Measurements from ENCODE around the gene PSORS1C1. TPM values are rescaled to one million over a fixed set of nuclear protein-coding genes. Genes with fewer than 3 reads are reported as not detected.
"Not testable (repeated sequence)": the region's sequence is repeated elsewhere in the genome, so short reads cannot be mapped to it uniquely, and the experiment has no call there.

Gene PSORS1C1
- total RNA-seq, 1 donor: 2.2 TPM

DNA sequence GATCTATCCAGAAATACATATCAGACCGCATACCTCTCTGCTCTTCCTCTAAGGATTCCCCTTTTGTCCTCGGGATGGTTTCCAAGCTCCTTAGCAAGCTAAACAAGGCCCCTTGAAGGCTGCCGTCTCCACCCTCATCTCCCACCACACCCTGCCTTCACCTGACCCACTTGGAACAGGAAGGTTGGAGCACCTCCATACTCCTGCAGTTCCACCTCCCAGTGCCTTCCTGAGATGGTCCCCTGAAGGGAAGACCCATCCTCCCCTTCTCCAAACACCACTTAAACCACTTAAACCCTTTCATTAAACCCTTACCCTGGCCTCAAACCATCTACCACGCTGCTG, 64.4 kb downstream of the PSORS1C1 start:
- Histone ChIP-seq H4K20me1 (ENCODE audit: insufficient read depth, low read length) (no peaks in the 10 kb centered on the region), H3K4me1 (ENCODE audit: insufficient read depth, low read length) (peaks cover 7% of the 10 kb centered on the region), H3K36me3 (ENCODE audit: insufficient read depth, low read length) (no peaks in the 10 kb centered on the region), H3K9me3 (ENCODE audit: low read depth, low read length) (no peaks in the 10 kb centered on the region), H3K79me2 (ENCODE audit: insufficient read depth, low read length) (peaks cover 8% of the 10 kb centered on the region), H3K4me2 (ENCODE audit: insufficient read depth, low read length) (no peak overlapping the region), H2AFZ (ENCODE audit: low read length) (no peak overlapping the region), H3K27ac (ENCODE audit: low read depth, low read length) (no peak overlapping the region), H3K4me3 (ENCODE audit: insufficient read depth, low read length) (no peak overlapping the region), H3K27me3 (ENCODE audit: insufficient read depth, low read length) (no peaks in the 10 kb centered on the region)
- TF ChIP-seq, protein P1, sequence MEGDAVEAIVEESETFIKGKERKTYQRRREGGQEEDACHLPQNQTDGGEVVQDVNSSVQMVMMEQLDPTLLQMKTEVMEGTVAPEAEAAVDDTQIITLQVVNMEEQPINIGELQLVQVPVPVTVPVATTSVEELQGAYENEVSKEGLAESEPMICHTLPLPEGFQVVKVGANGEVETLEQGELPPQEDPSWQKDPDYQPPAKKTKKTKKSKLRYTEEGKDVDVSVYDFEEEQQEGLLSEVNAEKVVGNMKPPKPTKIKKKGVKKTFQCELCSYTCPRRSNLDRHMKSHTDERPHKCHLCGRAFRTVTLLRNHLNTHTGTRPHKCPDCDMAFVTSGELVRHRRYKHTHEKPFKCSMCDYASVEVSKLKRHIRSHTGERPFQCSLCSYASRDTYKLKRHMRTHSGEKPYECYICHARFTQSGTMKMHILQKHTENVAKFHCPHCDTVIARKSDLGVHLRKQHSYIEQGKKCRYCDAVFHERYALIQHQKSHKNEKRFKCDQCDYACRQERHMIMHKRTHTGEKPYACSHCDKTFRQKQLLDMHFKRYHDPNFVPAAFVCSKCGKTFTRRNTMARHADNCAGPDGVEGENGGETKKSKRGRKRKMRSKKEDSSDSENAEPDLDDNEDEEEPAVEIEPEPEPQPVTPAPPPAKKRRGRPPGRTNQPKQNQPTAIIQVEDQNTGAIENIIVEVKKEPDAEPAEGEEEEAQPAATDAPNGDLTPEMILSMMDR (IDR thresholded peaks at IDR 0.05; ENCODE audit: extremely low read depth, low read depth, low read length): no peak
- no peak for DNase-seq (ENCODE audit: insufficient read length, low spot score, missing footprints)

DNA sequence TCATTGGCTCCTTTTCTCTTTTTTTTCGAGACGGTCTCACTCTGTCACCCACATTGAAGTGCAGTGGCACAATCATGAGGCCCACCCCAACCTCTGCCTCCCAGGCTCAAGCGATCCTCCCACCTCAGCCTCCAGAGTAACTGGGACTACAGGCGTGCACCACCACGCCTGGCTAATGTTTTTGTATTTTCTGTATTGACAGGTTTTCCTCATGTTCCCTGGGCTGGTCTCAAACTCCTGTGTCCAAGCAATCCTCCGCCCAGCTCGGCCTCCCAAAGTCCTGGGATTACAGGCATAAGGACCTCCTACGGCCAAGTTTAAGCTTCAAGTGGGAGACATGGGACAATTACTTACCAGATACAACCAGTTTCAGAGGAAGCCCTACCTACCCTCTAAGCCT, 65.3 kb downstream of the PSORS1C1 start:
- Histone ChIP-seq H3K27ac (ENCODE audit: low read depth, low read length) (no peak overlapping the region), H3K27me3 (ENCODE audit: insufficient read depth, low read length) (no peaks in the 10 kb centered on the region), H3K4me3 (ENCODE audit: insufficient read depth, low read length) (peak overlapping the region; percentile 70), H3K4me2 (ENCODE audit: insufficient read depth, low read length) (peak overlapping the region; percentile 26), H2AFZ (ENCODE audit: low read length) (peak overlapping the region; percentile 59), H3K79me2 (ENCODE audit: insufficient read depth, low read length) (peaks cover 8% of the 10 kb centered on the region), H3K9me3 (ENCODE audit: low read depth, low read length) (no peaks in the 10 kb centered on the region), H3K36me3 (ENCODE audit: insufficient read depth, low read length) (no peaks in the 10 kb centered on the region), H4K20me1 (ENCODE audit: insufficient read depth, low read length) (no peaks in the 10 kb centered on the region), H3K4me1 (ENCODE audit: insufficient read depth, low read length) (peaks cover 7% of the 10 kb centered on the region)
- TF ChIP-seq, protein P1 (IDR thresholded peaks at IDR 0.05; ENCODE audit: extremely low read depth, low read depth, low read length): no peak
- no peak for DNase-seq (ENCODE audit: insufficient read length, low spot score, missing footprints)

DNA sequence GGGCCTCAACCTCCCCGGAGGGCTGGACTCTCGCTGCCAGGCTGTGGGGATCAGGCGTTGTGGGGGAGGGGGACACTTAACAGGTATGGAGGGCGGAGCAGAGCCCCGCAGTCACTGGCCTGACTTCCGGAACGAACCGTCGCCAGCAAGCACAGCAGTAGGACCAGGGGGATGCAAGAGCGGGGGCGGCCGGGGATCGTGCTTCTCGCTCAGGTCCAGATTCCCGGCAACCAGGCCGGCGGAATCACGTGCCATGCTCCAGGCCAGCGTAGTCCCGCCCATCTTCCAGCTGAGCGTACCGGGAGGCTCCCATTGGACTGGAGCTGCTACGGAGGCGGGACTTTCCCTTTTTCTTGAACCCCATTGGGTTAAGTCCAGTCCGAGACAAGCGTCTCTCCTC, 65.9 kb downstream of the PSORS1C1 start:
- Histone ChIP-seq H3K79me2 (ENCODE audit: insufficient read depth, low read length) (peaks cover 8% of the 10 kb centered on the region), H3K4me2 (ENCODE audit: insufficient read depth, low read length) (peak overlapping the region; percentile 26), H3K4me1 (ENCODE audit: insufficient read depth, low read length) (peaks cover 7% of the 10 kb centered on the region), H3K9me3 (ENCODE audit: low read depth, low read length) (no peaks in the 10 kb centered on the region), H4K20me1 (ENCODE audit: insufficient read depth, low read length) (no peaks in the 10 kb centered on the region), H2AFZ (ENCODE audit: low read length) (peak overlapping the region; percentile 59), H3K4me3 (ENCODE audit: insufficient read depth, low read length) (peak overlapping the region; percentile 70), H3K36me3 (ENCODE audit: insufficient read depth, low read length) (no peaks in the 10 kb centered on the region), H3K27me3 (ENCODE audit: insufficient read depth, low read length) (no peaks in the 10 kb centered on the region), H3K27ac (ENCODE audit: low read depth, low read length) (no peak overlapping the region)
- peak; percentile 97 for DNase-seq (ENCODE audit: insufficient read length, low spot score, missing footprints)
- TF ChIP-seq, protein P1 (IDR thresholded peaks at IDR 0.05; ENCODE audit: extremely low read depth, low read depth, low read length): no peak

DNA sequence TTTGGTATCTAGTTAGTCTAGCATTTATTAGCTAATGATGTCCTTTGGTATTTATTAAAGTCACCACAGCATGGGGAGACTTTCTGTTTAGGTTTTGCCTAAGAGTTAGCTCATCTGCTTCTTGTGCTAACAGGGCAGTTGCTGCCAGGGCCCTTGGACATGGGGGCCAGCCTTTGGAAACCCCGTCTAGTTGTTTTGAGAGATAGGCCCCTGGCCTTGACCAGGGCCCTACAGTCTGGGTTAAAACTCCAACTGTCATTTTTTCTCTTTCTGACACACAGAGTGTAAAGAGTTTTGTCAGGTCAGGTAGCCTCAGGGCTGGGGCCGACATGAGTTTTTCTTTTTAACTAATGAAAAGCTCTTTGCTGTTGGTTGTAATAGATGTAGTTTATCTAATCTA, 68.7 kb downstream of the PSORS1C1 start:
- not testable (repeated sequence) for H3K79me2 ChIP-seq (ENCODE audit: insufficient read depth, low read length); H3K9me3 ChIP-seq (ENCODE audit: low read depth, low read length); H3K27ac ChIP-seq (ENCODE audit: low read depth, low read length); DNase-seq (ENCODE audit: insufficient read length, low spot score, missing footprints); H3K4me2 ChIP-seq (ENCODE audit: insufficient read depth, low read length); H3K4me1 ChIP-seq (ENCODE audit: insufficient read depth, low read length); H3K36me3 ChIP-seq (ENCODE audit: insufficient read depth, low read length); H3K4me3 ChIP-seq (ENCODE audit: insufficient read depth, low read length); H3K27me3 ChIP-seq (ENCODE audit: insufficient read depth, low read length); H2AFZ ChIP-seq (ENCODE audit: low read length); H4K20me1 ChIP-seq (ENCODE audit: insufficient read depth, low read length)

DNA sequence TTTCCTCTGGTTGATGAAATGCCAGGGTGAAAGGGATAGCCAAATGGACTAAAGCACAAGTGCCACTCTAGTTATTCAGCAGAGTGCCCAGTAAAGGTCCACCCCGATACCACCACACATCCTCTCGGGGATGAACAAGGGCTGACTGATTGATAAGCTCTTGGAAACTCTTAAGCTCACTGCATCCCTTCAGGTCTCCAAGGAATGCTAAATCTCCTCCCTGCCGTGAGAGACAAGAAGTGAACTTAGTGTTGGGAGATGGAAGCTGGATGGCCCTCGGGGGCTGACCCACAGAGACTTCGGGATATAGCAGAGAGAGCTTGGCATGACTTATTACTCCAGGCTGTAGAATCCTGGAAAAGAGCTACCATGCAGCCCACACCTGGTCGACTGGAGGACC, 69.3 kb downstream of the PSORS1C1 start:
- not testable (repeated sequence) for H3K4me2 ChIP-seq (ENCODE audit: insufficient read depth, low read length); H3K4me3 ChIP-seq (ENCODE audit: insufficient read depth, low read length); H4K20me1 ChIP-seq (ENCODE audit: insufficient read depth, low read length); DNase-seq (ENCODE audit: insufficient read length, low spot score, missing footprints); H3K27ac ChIP-seq (ENCODE audit: low read depth, low read length); H3K27me3 ChIP-seq (ENCODE audit: insufficient read depth, low read length); H3K9me3 ChIP-seq (ENCODE audit: low read depth, low read length); H2AFZ ChIP-seq (ENCODE audit: low read length); H3K4me1 ChIP-seq (ENCODE audit: insufficient read depth, low read length); H3K36me3 ChIP-seq (ENCODE audit: insufficient read depth, low read length); H3K79me2 ChIP-seq (ENCODE audit: insufficient read depth, low read length)

DNA sequence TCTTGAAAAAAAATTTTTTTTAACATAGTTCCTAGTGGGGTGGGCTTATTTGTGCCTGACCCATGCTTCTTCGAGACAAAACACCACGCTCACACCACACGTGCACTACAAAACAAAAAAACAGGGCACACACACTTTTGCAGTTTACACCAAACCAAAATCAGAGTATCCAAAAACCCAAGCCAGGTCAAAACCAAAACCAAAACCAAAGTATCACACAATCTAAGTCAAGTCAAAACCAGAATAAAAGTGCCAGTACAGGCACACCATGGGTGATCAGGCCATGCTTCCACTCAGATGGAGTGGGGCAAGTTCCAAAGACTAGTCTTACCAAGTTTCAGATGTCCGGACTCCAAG, 71.1 kb downstream of the PSORS1C1 start:
- Histone ChIP-seq H3K27ac (ENCODE audit: low read depth, low read length) (peak overlapping the region; percentile 58), H3K4me3 (ENCODE audit: insufficient read depth, low read length) (peak overlapping the region; percentile 66), H3K4me2 (ENCODE audit: insufficient read depth, low read length) (peak overlapping the region; percentile 70), H2AFZ (ENCODE audit: low read length) (peak overlapping the region; percentile 89)
- not testable (repeated sequence) for H3K79me2 ChIP-seq (ENCODE audit: insufficient read depth, low read length); H3K36me3 ChIP-seq (ENCODE audit: insufficient read depth, low read length); H3K9me3 ChIP-seq (ENCODE audit: low read depth, low read length); H3K27me3 ChIP-seq (ENCODE audit: insufficient read depth, low read length); DNase-seq (ENCODE audit: insufficient read length, low spot score, missing footprints); H3K4me1 ChIP-seq (ENCODE audit: insufficient read depth, low read length); H4K20me1 ChIP-seq (ENCODE audit: insufficient read depth, low read length)
